Measurements from ENCODE around the gene FAM124A.
"Not testable (repeated sequence)": the region's sequence is repeated elsewhere in the genome, so short reads cannot be mapped to it uniquely, and the experiment has no call there.

- not testable (repeated sequence) for TF ChIP-seq POLR2A, CTCF, EP300, POLR2AphosphoS5 (IDR thresholded peaks at IDR 0.05)
Observed at GRCh38 chr13:51282923-51283322, 60.7 kb downstream of the FAM124A start.
